Subcutaneous adipose tissue (tissue), 4 donors: Measurements from ENCODE around the gene ABCG1. TPM values are rescaled to one million over a fixed set of nuclear protein-coding genes. Genes with fewer than 3 reads are reported as not detected.

ENCODE experiments used
- CTCF ChIP-seq: fragments of 450-650 bp; IDR thresholded peaks from one replicate; pipeline ENCODE4 v1.5.1; 2016; ENCODE audit warnings: low read depth, mild to moderate bottlenecking, control low read depth, antibody characterized with exemption, moderate library complexity
- total RNA-seq, 4 donors: library from RNA; depleted of rRNA; stranded (reverse); fragments of >200 nt; gene quantifications; one replicate each; pipeline ENCODE4 v1.1.0, GENCODE V29; 2016

The ABCG1 gene
- total RNA-seq, 4 donors from 2014 or later: 8.6 to 34.7 (median 15.8) TPM

DNA sequence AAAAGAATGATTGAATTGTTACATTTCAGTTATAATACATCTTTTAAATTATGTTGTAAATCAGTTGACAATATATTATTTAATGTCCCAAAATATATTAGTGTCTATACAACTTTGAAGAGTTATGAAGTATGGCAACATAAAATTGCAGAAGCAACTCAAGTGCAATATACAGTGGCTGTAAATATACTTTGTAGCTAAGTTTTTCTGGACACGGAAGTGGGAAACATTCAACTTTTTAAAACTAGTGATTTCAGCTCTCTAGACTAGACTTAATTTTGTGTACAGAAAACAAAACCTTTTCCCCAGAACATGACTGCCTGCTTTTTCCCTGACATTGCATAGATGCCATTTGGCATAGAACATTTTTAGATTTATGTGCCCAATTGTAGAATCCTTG is 29.5 kb upstream of the ABCG1 start:
- TF ChIP-seq CTCF: no peak

DNA sequence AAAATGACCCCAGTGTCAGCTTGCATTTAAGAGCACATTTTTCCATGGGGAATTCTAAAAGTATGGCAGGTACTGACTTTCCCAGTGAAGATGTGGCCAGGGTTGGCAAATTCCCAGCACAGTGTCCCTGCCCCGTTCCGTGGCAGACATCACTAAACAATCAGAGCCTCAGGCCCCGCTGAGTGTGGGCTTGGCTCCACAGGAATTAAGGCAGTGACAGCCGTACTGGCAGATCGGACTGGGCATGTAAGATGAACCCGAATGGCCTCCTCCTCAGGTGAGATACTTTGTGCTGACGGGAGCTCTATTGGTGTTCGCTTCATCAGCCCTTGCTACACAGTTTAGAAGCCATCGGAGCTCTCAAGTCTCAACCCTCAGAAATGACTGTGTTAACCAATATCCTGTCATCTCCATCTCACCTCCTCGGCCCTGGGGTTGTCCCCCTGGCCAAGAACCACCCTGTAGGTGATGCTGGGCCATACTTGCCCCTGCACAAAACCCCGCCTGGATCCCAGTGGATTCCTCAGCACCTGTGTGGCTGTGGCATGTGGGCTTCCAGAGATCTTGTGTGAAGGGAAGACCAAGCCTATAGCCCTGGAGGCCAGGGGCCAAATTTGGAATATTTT is 29.0 kb upstream of the ABCG1 start:
- TF ChIP-seq CTCF: no peak

DNA sequence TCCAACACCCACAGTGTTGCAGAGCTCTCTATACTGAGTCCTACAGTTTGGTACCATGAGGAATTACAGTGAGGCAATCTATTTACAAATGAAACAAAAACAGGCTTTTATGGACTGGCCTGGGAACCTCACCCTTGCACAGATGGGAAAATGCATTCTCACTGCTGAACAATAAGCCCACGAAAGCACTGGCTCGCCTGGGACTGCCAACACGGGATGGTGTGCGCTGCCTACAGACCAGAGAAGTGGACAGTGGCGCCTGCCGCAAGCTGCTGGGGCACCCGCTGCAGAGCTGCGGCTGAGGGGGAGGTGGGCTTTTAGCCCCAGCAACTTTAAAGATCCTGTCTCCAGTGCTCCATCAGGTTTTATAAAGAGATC is 28.5 kb upstream of the ABCG1 start:
- no peak for TF ChIP-seq CTCF

- no peak for TF ChIP-seq CTCF
Measured at GRCh38 chr21:42191064-42191463, 27.9 kb upstream of the ABCG1 start.

DNA sequence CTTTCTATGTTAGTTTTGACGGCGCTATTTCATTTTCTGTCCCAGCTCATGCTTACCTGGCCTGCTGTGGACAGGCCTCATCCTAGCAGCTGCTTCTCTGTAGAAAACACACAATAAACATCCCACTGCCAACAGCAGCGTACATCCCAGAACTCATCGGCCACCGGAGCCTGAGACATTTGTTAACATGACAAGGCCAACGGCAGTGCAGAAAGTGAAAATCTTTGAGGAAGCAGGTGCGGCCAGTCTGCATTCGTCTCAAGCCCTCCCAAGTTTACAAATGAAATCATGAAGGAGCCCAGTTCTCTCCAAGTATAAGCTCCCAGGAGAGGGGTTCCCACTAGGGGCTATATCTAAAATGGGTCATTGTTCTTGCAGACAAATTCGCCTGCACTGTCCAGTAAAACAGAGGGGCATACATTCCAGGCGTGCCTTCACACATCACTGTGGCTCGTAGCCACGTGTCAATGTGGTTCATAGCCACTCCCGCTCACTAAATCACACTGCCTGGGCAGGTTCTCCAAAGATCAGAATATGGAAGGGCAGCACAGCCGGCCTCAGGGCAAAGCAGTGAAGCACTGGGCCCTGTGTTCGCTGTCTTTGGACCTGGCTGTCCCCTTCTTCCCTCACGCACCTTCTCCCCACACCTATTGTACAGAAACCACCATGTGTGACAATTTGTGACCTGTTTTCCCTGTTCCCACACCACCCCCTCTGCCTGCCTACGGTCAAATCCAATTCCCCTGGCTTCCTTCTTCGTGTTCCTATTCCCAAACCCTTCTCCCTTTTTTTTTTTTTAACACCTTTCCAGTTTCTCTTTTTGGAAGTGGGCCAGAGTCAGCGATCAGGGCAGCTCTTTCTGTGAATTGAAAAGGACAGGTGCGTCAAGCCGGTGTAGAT is 27.0 kb upstream of the ABCG1 start:
- TF ChIP-seq CTCF: no peak

DNA sequence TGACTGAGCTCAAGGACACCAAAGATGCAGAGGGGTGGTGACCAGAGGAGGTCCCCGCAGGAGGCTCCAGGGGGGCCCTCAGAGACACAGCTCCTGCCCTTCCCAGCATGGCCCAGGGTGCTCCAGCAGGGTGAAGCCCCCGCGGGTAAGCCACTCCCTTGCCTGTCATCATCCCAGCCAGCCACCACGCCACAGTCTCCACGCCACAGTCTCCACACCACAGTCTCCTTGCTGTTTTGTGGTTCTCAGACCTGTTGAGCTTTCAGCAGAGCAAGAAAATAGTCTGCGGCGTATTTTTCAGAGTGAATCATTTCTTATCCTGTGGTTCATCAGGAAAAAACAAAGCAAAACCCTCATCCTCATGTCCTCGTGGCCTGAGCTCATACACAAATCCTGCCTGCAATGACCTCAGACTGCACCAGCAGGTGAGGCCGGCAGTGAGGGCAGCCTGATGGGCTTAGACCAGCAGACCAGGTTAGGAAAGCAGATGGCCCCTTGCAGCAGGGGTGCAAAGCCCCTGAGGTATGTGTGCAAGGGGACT is 25.7 kb upstream of the ABCG1 start:
- TF ChIP-seq CTCF: no peak

- no peak for TF ChIP-seq CTCF
Measured at GRCh38 chr21:42193721-42194120, 25.2 kb upstream of the ABCG1 start.
